ENCODE measurements around the gene KCNE4.

The KCNE4 gene

GRCh38 chr2:223088866-223089265, 36.9 kb downstream of the KCNE4 start:
- no peak for DNase-seq

- no peak for DNase-seq
Observed at GRCh38 chr2:223090039-223090438, 38.0 kb downstream of the KCNE4 start.

- no peak for DNase-seq
Observed at GRCh38 chr2:223090540-223091235, 38.7 kb downstream of the KCNE4 start.

- no peak for DNase-seq
Observed at GRCh38 chr2:223092667-223093066, 40.7 kb downstream of the KCNE4 start.

- DNase-seq, result no peak
Observed at GRCh38 chr2:223093436-223094241, 41.6 kb downstream of the KCNE4 start.

GRCh38 chr2:223095207-223095606, 43.2 kb downstream of the KCNE4 start:
- DNase-seq, result no peak

GRCh38 chr2:223096235-223096970, 44.4 kb downstream of the KCNE4 start:
- DNase-seq, result no peak

GRCh38 chr2:223097888-223098383, 45.9 kb downstream of the KCNE4 start:
- no peak for DNase-seq

- DNase-seq, result no peak
Observed at GRCh38 chr2:223099561-223099960, 47.6 kb downstream of the KCNE4 start.

GRCh38 chr2:223100061-223100511, 48.1 kb downstream of the KCNE4 start:
- no peak for DNase-seq

GRCh38 chr2:223101340-223102039, 49.5 kb downstream of the KCNE4 start:
- no peak for DNase-seq

GRCh38 chr2:223102040-223102400, 50.0 kb downstream of the KCNE4 start:
- DNase-seq, result no peak

GRCh38 chr2:223102450-223102849, 50.5 kb downstream of the KCNE4 start:
- DNase-seq, result no peak

- DNase-seq, result no peak
Observed at GRCh38 chr2:223104336-223105132, 52.5 kb downstream of the KCNE4 start.

Data from stimulated activated CD4-positive, alpha-beta T cell treated with anti-CD3 and anti-CD28 coated beads, Interleukin-4, amount 100 ng/mL, for 4 hours (primary cell).